ENCODE results near the gene ZNF486. TPM values are rescaled to one million over a fixed set of nuclear protein-coding genes. Genes with fewer than 3 reads are reported as not detected.

The ZNF486 gene
- 2.7 and 3.0 TPM in 2 replicates for total RNA-seq

GRCh38 chr19:20167020-20167644 is at the start of gene ZNF486:
TSS of gene ZNF486 (plus strand) at chr19:20167214. CDS start at chr19:20167331, 117 bp downstream.

Other genes with a start within 250 kb of the ZNF486 start
- 1.0 and 1.6 TPM in 2 replicates for gene ZNF682, start 127.7 kb upstream of the ZNF486 start, total RNA-seq
- gene ZNF90, start 89.2 kb upstream of the ZNF486 start, total RNA-seq: 0.69 and 1.1 TPM in 2 replicates

All from bronchial smooth muscle cell (primary cell).